ENCODE measurements around the gene CRLF2. TPM values are rescaled to one million over a fixed set of nuclear protein-coding genes. Genes with fewer than 3 reads are reported as not detected.
A peak's percentile ranks its signal among the peaks of the same experiment; 100 is the strongest.
"Not testable (repeated sequence)": the region's sequence is repeated elsewhere in the genome, so short reads cannot be mapped to it uniquely, and the experiment has no call there.

CRLF2 gene
- total and polyA plus RNA-seq, 12 donors, result not detected

DNA sequence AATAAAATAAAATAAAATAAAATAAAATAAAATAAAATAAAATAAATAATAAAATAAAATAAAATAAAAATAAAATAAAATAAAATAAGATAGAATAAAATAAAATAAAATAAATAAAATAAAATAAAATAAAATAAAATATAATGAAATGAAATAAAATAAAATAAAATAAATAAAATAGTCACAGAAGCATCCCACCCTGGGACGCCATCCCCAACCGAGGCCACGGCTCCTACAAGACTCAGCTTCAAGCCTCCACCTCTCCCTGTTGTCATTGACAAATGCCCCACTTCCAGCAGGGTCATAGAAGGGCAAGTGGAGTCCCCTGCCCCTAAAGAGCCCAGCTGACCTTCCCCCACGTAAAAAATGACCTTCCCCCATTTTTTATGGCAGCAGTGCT, 30.2 kb downstream of the CRLF2 start:
- H3K4me1 ChIP-seq (replicated peaks in 1 of 2), result no peaks in the 10 kb centered on the region
- TF ChIP-seq POLR2A (IDR thresholded peaks at IDR 0.05), result no peak
- TF ChIP-seq, protein P1, sequence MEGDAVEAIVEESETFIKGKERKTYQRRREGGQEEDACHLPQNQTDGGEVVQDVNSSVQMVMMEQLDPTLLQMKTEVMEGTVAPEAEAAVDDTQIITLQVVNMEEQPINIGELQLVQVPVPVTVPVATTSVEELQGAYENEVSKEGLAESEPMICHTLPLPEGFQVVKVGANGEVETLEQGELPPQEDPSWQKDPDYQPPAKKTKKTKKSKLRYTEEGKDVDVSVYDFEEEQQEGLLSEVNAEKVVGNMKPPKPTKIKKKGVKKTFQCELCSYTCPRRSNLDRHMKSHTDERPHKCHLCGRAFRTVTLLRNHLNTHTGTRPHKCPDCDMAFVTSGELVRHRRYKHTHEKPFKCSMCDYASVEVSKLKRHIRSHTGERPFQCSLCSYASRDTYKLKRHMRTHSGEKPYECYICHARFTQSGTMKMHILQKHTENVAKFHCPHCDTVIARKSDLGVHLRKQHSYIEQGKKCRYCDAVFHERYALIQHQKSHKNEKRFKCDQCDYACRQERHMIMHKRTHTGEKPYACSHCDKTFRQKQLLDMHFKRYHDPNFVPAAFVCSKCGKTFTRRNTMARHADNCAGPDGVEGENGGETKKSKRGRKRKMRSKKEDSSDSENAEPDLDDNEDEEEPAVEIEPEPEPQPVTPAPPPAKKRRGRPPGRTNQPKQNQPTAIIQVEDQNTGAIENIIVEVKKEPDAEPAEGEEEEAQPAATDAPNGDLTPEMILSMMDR (IDR thresholded peaks at IDR 0.05), result no peak
- peaks cover 3% of the 10 kb centered on the region for H3K27me3 ChIP-seq
- intact Hi-C loops (cut with DNase I), result loop anchor here in 1 of 2 donors (5.0 kb wide), 1 partner anchor 235 kb away; no protein-coding TSS in a partner anchor
- WGBS, 4 donors, result 47 to 71% (median 58%) methylated on average over 4 of the region's 4 CpGs
- H3K9me3 ChIP-seq (replicated peaks in 1 of 3), result no peaks in the 10 kb centered on the region
- DNase-seq, result no peak
- H3K27ac ChIP-seq, result no peak overlapping the region
- no peak overlapping the region for H3K4me3 ChIP-seq
- H3K36me3 ChIP-seq (replicated peaks in 1 of 2), result no peaks in the 10 kb centered on the region

DNA sequence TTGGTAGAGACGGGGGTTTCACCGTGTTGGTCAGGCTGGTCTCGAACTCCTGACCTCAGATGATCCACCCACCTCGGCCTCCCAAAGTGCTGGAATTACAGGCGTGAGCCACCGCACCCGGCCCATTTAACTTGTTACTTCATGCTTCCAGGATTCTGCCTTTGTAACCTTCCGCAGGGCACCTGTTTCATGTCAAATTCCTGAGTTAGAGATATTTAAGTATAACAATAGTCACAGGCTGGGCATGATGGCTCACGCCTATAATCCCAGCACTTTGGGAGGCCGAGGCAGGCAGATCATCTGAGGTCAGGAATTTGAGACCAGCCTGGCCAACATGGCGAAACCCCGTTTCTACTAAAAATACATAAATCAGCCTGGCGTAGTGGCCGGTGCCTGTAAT, 30.8 kb downstream of the CRLF2 start:
- not testable (repeated sequence) for H3K4me3 ChIP-seq; H3K27ac ChIP-seq; H3K9me3 ChIP-seq (replicated peaks in 1 of 3); H3K4me1 ChIP-seq (replicated peaks in 1 of 2); H3K36me3 ChIP-seq (replicated peaks in 1 of 2); H3K27me3 ChIP-seq
- WGBS, 4 donors, result 71 to 81% (median 78%) methylated on average over 13 to 14 of the region's 14 CpGs
- DNase-seq, result peak in 1 of 7 donors; percentile 14
- intact Hi-C loops (cut with DNase I), result loop anchor here in 1 of 2 donors (5.0 kb wide), 1 partner anchor 234 kb away; no protein-coding TSS in a partner anchor

DNA sequence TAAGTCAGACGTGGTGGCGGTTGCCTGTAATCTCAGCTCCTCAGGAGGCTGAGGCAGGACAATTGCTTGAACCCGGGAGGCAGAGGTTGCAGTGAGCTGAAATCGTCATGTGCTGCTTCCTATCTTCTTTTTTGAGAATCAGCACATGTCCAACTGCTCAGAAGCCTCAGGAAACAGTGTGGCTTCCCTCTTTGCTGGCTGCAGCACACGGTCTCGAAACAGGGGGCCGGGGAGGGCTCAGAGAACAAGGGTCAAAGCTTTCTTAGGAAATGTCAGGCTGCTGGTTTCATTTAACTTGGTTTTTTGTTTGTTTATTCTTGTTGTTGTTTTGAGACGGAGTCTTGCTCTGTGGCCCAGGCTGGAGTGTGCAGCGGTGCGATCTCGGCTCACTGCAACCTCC, 31.3 kb downstream of the CRLF2 start:
- Histone ChIP-seq H3K27me3 (peaks cover 3% of the 10 kb centered on the region), H3K36me3 (replicated peaks in 1 of 2) (no peaks in the 10 kb centered on the region), H3K9me3 (replicated peaks in 1 of 3) (no peaks in the 10 kb centered on the region), H3K4me1 (replicated peaks in 1 of 2) (no peaks in the 10 kb centered on the region), H3K27ac (no peak overlapping the region), H3K4me3 (no peak overlapping the region)
- TF ChIP-seq, protein P1 (IDR thresholded peaks at IDR 0.05), result no peak
- TF ChIP-seq POLR2A (IDR thresholded peaks at IDR 0.05), result no peak
- WGBS, 4 donors, result 60 to 74% (median 68%) methylated on average over 11 of the region's 11 CpGs
- intact Hi-C loops (cut with DNase I), result loop anchor here in 1 of 2 donors (5.0 kb wide), 1 partner anchor 234 kb away; no protein-coding TSS in a partner anchor
- peak in 1 of 7 donors; percentile 27 for DNase-seq

DNA sequence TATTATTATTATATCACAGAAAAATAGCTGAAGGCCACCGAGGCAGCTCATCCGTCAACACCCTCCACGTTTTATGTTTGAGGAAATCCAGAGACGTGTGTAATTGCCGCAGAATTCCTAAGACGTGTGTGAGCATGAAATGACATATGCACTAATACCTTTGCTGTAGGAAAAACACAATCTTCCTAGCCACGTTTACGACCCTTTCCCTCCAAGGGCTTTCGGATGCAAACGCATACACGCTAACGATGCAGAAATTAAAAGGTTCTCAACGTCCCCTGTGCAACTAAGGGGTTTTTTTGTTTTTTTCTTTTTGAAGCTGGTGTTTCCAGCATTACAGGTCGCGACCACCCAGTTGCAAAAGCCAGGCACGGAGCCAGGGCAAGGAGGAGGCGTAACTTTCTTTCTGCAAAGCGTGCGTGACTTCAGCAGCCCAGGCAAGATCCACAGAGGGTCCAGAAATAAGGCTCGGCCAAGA, 33.8 kb downstream of the CRLF2 start:
- DNase-seq, result peak in 1 of 7 donors; percentile 41
- Histone ChIP-seq H3K4me3 (no peak overlapping the region), H3K36me3 (replicated peaks in 1 of 2) (no peaks in the 10 kb centered on the region), H3K27ac (no peak overlapping the region), H3K9me3 (replicated peaks in 1 of 3) (no peaks in the 10 kb centered on the region), H3K27me3 (peaks cover 9% of the 10 kb centered on the region), H3K4me1 (replicated peaks in 1 of 2) (no peaks in the 10 kb centered on the region)
- intact Hi-C loops (cut with DNase I), result no loop called here
- 26 to 28% (median 26%) methylated on average over 20 of the region's 20 CpGs for WGBS, 4 donors
- TF ChIP-seq, protein P1 (IDR thresholded peaks at IDR 0.05), result no peak
- no peak for TF ChIP-seq POLR2A (IDR thresholded peaks at IDR 0.05)

DNA sequence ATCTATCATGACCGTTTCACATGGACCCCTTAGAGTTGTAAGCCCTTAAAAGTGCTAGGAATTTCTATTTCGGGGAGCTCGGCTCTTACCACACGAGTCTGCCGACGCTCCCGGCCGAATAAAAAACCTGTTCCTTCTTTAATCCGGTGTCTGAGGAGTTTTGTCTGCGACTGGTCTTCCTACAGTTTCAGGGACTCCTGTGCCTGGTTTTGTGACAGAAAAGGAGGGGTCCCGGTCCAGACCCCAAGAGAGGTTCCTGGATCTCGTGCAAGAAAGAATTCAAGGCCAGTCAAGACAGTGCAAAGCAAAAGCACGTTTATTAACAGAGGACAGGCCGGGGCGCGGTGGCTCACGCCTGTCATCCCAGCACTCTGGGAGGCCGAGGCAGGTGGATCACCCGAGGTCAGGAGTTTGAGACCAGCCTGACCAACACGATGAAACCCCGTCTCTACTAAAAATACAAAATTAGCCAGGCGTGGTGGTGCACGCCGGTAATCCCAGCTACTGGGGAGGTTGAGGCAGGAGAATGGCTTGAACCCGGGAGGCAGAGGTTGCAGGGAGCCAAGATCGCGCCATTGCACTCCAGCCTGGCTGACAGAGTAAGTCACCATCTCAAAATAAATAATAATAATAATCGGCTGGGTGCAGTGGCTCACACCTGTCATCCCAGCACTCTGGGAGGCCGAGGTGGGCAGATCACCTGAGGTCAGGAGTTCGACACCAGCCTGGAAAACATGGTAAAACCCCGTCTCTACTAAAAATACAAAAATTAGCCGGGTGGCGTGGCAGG, 35.7 kb downstream of the CRLF2 start:
- 85 to 89% (median 88%) methylated on average over 25 to 33 of the region's 33 CpGs for WGBS, 4 donors
- H3K4me1 ChIP-seq (replicated peaks in 1 of 2); H3K4me3 ChIP-seq; H3K27ac ChIP-seq; H3K36me3 ChIP-seq (replicated peaks in 1 of 2); H3K9me3 ChIP-seq (replicated peaks in 1 of 3); intact Hi-C loops (cut with DNase I); H3K27me3 ChIP-seq: not testable (repeated sequence)
- DNase-seq, result peak in 1 of 7 donors; percentile 44

DNA sequence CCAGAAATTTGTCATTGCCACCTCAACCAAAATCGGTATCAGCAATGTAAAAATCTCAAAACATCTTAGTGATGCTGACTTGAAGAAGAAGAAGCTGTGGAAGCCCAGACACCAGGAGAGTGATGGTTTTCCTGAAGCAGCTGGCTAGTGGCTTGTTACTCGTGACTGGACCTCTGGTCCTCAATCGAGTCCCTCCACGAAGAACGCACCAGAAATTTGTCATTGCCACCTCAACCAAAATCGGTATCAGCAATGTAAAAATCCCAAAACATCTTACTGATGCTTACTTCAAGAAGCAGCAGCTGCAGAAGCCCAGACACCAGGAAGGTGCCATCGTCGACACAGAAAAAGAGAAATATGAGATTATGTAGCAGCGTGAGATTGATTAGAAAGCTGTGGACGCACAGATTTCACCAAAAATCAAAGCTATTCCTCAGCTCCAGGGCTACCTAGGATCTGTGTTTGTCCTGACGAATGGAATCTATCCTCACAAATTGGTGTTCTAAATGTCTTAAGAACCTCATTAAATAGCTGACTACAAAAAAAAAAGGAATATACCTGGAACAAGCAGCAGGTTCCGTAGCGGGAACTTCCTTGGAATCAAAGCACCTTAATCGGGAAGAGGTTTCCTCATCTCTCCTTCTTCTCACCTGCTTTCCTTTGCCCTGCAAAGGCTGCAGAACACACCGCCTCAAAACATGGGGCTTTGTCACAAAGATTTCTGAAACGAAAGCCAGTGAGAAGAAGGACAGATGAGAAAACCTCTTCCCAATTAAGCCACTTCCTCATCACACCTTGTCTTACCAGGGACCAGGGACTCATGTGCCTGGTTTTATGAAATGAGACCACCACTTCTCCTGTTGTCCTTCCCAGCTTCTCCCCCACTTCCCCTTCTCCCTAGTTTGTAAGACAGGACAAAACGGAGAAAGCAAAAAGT, 37.6 kb downstream of the CRLF2 start:
- H3K9me3 ChIP-seq (replicated peaks in 1 of 3); H3K4me1 ChIP-seq (replicated peaks in 1 of 2); intact Hi-C loops (cut with DNase I); H3K4me3 ChIP-seq; H3K27ac ChIP-seq; H3K27me3 ChIP-seq; H3K36me3 ChIP-seq (replicated peaks in 1 of 2): not testable (repeated sequence)
- WGBS, 4 donors, result 85 to 86% (median 85%) methylated on average over 12 to 15 of the region's 17 CpGs
- peak in 1 of 7 donors; percentile 27 for DNase-seq

DNA sequence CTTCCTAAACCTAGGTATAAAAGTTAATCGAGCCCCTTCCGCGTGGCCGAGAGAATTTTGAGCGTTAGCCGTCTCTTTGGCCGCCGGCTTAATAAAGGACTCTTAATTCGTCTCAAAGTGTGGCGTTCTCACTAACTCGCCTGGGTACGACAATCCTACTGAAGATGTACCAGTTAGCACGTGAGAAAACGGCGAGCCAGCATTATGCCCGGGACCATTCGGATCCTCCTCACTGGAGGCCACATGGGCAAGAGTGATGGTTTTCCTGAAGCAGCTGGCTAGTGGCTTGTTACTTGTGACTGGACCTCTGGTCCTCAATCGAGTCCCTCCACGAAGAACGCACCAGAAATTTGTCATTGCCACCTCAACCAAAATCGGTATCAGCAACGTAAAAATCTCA, 39.0 kb downstream of the CRLF2 start:
- H3K27me3 ChIP-seq; H3K27ac ChIP-seq; H3K36me3 ChIP-seq (replicated peaks in 1 of 2); intact Hi-C loops (cut with DNase I); H3K9me3 ChIP-seq (replicated peaks in 1 of 3); H3K4me1 ChIP-seq (replicated peaks in 1 of 2); H3K4me3 ChIP-seq: not testable (repeated sequence)
- DNase-seq, result peak in 1 of 7 donors; percentile 41
- WGBS, 4 donors, result 50 to 58% (median 57%) methylated on average over 18 to 21 of the region's 22 CpGs
